Measurements from ENCODE around the gene EFR3B. TPM values are rescaled to one million over a fixed set of nuclear protein-coding genes. Genes with fewer than 3 reads are reported as not detected.

EFR3B gene, protein sequence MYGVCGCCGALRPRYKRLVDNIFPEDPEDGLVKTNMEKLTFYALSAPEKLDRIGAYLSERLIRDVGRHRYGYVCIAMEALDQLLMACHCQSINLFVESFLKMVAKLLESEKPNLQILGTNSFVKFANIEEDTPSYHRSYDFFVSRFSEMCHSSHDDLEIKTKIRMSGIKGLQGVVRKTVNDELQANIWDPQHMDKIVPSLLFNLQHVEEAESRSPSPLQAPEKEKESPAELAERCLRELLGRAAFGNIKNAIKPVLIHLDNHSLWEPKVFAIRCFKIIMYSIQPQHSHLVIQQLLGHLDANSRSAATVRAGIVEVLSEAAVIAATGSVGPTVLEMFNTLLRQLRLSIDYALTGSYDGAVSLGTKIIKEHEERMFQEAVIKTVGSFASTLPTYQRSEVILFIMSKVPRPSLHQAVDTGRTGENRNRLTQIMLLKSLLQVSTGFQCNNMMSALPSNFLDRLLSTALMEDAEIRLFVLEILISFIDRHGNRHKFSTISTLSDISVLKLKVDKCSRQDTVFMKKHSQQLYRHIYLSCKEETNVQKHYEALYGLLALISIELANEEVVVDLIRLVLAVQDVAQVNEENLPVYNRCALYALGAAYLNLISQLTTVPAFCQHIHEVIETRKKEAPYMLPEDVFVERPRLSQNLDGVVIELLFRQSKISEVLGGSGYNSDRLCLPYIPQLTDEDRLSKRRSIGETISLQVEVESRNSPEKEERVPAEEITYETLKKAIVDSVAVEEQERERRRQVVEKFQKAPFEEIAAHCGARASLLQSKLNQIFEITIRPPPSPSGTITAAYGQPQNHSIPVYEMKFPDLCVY
- 15.9 to 17.9 TPM (median 16.8 TPM) in 5 replicates for total RNA-seq (2022; extraction: Qiagen RNA extraction; ENCODE audit: low read depth)

DNA sequence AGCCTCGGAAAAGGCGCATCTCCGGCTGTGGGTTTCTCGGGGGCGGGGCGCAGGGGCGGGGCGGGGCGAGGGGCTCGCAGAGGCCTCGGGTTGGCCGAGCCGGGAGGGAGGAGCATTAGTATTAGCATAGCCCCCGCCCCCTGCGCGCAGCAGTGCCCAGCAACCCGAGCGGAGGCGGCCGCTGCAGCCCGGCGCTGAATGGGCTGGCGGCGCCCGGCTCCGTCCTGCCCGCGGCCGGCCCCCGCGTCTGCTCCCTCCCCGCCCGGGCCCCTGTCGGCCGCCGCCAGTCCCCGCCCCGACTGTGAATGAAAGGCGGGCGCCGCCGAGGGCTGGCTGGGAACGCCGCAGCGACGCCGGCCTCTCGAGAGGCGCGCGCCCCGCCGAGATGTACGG is at the start of gene EFR3B:
Gene EFR3B (plus strand): TSS at position 149 of the 393 bp plus-strand sequence. CDS start 237 bp downstream, at position 386.

DNA sequence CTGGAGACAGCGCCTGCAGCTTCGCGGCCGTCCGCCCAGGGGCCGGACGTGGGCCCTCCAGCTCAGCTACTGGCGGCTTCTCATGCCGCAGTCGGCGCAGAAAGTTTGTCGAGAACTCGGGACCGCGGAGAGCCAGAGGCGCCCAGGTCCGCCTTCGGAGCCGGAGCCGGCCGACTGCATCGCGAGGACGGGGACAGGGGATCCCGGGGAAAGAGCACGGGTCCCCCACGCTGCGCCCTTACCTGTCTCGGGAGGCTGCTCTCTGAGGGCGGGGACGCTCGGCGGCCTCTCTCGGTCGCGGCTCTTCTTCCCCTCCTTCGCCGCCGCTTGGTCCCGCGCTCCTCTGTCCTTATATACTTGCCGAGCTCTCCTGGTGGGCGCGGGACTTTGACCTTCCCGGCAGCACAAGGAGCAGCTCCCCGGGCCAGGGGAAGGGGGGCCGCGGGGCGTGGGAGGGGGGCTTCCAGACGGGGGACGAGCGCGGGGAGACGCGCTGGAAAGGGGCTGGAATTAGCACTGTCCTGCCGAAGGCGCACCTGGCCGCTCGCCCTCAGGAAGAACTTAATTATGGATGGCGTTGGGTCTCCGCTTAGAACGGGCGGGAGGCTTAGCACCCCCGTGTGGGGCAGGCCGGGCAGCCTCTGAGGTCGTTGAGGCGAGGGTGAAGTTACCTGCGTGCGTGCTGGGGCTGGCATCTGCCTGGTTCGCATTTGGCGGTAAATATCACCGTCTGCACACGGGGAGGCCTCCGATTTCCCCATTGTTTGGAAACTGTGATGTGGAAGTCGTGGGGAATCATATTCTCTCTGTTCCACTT is 126.6 kb downstream of the EFR3B start, which contains the start of gene POMC:
Gene POMC (minus strand): TSS at position 325 of the 817 bp plus-strand sequence. CDS start 3,808 bp downstream, outside the sequence.

Other genes starting within 250 kb of the EFR3B start
- gene PTRHD1, start 248.7 kb upstream of the EFR3B start, total RNA-seq (2022; extraction: Qiagen RNA extraction; ENCODE audit: low read depth), result 47.4 to 63.9 TPM (median 63.1 TPM) in 5 replicates
- 46.0 to 56.8 TPM (median 48.5 TPM) in 5 replicates for gene CENPO, start 248.7 kb upstream of the EFR3B start, total RNA-seq (2022; extraction: Qiagen RNA extraction; ENCODE audit: low read depth)
- gene ADCY3, start 121.8 kb upstream of the EFR3B start, total RNA-seq (2022; extraction: Qiagen RNA extraction; ENCODE audit: low read depth), result 73.0 to 86.5 TPM (median 79.7 TPM) in 5 replicates
- 1.8 to 2.8 TPM (median 2.4 TPM) in 5 replicates for gene DNAJC27, start 70.1 kb upstream of the EFR3B start, total RNA-seq (2022; extraction: Qiagen RNA extraction; ENCODE audit: low read depth)
- not detected in 5 replicates for gene POMC, start 126.5 kb downstream of the EFR3B start, total RNA-seq (2022; extraction: Qiagen RNA extraction; ENCODE audit: low read depth)